Fibroblast of the aortic adventitia (primary cell): ENCODE measurements around the gene RABL3. TPM values are rescaled to one million over a fixed set of nuclear protein-coding genes. Genes with fewer than 3 reads are reported as not detected.
"Not testable (repeated sequence)": the region's sequence is repeated elsewhere in the genome, so short reads cannot be mapped to it uniquely, and the experiment has no call there.

ENCODE experiments used
- DNase-seq: peaks from one replicate; pipeline ENCODE4 v3.0.0-alpha.2; 2010; ENCODE audit warnings: low read depth
- H3K4me3 ChIP-seq: 2 replicates; pipeline ENCODE4 v1.5.1; 2011; ENCODE audit warnings: low read depth, mild to moderate bottlenecking, control low read depth, low read length, moderate library complexity
- total RNA-seq: library from RNA; depleted of rRNA; stranded (reverse); fragments of >200 nt; gene quantifications from 2 replicates; pipeline ENCODE4 v1.2.3, GENCODE V29; 2012; ENCODE audit warnings: low replicate concordance
- TF ChIP-seq, protein P1 (sequence below): IDR thresholded peaks from 2 replicates; pipeline ENCODE4 v1.5.1; 2011; ENCODE audit warnings: mild to moderate bottlenecking, low read length, control low read depth, inconsistent platforms; ENCODE audit not compliant: insufficient read depth

The RABL3 gene
- total RNA-seq, 1 donor: 18.3 TPM

DNA sequence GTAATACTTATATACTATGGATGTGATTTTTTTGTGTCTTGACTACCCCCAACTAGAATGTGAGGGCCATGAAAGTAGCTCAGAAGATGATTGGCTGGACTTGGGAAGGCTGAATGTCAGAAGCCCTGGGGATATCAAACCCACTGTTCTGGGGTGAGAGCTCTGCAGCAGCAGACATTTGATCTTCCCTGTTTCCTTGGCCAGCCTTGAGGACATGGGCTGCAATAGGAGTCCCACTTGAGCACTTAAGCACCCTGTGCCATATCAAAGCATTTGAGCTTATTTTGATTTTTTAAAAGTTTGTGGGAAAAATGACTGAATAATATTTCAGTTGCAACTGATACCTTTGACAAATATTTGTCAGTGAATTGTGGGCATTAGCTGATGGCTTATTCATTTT, 21.9 kb upstream of the RABL3 start:
- TF ChIP-seq, protein P1, sequence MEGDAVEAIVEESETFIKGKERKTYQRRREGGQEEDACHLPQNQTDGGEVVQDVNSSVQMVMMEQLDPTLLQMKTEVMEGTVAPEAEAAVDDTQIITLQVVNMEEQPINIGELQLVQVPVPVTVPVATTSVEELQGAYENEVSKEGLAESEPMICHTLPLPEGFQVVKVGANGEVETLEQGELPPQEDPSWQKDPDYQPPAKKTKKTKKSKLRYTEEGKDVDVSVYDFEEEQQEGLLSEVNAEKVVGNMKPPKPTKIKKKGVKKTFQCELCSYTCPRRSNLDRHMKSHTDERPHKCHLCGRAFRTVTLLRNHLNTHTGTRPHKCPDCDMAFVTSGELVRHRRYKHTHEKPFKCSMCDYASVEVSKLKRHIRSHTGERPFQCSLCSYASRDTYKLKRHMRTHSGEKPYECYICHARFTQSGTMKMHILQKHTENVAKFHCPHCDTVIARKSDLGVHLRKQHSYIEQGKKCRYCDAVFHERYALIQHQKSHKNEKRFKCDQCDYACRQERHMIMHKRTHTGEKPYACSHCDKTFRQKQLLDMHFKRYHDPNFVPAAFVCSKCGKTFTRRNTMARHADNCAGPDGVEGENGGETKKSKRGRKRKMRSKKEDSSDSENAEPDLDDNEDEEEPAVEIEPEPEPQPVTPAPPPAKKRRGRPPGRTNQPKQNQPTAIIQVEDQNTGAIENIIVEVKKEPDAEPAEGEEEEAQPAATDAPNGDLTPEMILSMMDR: no peak
- DNase-seq: no peak
- no peak overlapping the region for H3K4me3 ChIP-seq

DNA sequence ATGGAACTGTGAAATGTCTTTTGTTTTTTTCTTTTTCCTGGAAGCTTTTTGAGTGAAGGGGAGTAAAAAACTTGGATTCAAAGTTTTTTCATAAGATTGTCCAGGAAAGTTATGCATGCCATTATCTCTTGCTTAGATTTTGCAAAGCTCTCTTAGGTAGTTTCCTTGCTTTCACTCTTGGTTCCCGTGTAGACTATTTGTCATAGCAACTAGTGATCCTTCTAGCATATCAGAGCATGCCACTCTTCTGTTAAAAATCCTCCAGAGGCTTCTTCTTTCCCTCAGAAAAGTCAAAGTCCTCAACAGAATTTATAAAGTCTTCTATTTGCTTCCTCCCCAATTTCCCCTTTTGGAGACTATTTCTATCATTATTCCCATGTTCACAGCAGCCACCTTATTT, 21.3 kb upstream of the RABL3 start:
- TF ChIP-seq, protein P1: no peak
- DNase-seq: no peak

DNA sequence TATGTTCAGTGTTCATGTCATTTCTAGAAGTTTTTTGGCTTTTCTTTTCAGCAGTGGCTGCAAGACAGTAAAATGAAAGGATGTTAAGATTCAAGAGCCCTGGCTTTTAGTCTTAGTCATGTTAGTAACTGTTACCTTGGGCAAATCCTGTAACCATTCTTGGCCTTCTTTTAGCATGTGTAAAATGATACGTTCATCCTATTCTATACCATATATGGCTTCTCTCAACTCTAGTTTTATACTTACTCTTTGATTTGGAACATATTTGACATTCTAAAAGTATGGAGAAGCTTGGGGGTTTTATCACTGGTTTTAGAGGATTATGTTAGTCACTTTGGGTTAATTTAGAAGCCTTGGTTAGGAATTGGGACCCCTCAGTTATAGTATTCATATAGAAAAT, 20.3 kb upstream of the RABL3 start:
- TF ChIP-seq, protein P1: no peak
- no peak for DNase-seq
- H3K4me3 ChIP-seq: no peak overlapping the region

More for the DNA sequence above, 21.3 kb upstream of the RABL3 start:
- H3K4me3 ChIP-seq: no peak overlapping the region

DNA sequence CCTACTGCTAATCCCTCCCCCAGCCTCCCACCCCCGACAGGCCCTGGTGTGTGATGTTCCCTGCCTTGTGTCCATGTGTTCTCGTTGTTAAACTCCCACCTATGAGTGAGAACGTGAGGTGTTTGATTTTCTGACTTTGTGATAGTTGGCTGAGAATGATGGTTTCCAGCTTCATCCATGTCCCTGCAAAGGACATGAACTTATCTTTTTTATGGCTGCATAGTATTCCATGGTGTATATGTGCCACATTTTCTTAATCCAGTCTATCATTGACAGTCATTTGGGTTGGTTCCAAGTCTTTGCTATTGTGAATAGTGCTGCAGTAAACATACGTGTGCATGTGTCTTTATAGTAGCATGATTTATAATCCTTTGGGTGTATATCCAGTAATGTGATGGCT, 16.2 kb upstream of the RABL3 start:
- not testable (repeated sequence) for H3K4me3 ChIP-seq, DNase-seq

DNA sequence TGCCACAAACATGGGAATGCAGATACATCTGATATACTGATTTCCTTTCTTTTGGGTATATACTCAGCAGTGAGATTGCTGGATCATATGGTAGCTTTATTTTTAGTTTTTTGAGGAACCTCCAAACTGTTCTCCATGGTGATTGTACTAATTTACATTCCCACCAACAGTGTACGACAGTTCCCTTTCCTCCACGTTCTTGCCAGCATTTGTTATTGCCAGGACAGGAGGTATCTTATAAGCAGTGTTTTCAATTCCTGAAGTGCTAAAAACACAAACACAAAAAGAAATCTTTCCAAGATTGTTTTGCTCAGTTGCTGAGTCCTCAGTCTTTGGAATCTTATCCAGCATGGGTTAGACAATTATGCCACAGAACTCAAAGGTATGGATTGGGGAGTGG, 13.7 kb upstream of the RABL3 start:
- no peak overlapping the region for H3K4me3 ChIP-seq
- TF ChIP-seq, protein P1: no peak
- no peak for DNase-seq

DNA sequence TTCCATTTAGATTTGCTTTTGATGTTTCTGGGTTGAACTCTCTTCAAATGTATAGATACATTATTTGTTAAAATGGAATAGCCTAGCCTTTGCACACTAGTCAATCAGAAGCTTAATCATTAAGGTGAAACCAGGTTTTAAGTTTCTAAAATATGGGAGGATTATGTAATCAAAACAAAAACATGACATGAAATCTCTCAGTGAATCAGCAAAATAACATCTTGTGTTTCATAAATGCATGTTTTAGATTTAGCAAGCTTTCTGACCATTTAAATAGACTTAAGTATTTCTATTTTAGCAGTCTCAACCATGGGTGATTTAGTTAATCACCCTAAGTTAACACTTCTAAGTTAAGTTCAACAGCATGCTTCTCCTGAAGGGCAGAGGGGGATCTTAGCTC, 11.5 kb upstream of the RABL3 start:
- DNase-seq: peak; percentile 19
- H3K4me3 ChIP-seq: no peak overlapping the region
- TF ChIP-seq, protein P1: no peak

DNA sequence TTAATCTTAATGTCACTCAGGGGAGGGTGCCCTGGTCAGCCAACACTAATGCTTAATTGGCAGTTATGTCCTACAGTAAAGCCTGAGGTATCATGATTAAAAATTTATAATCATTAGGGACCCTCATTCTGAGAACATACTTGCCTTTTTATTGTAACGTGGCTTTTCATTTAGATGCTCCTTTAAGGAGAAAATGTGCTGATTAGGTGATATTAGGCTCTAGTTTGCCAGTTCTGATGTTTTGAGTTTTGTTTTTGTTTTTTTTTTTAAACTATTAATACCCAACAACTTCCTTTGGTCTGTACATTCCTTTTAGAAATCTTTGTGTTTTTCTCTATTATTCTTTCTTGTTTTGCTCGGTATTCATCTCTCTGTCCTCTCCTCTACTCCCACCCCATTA, 10.5 kb upstream of the RABL3 start:
- DNase-seq: no peak
- TF ChIP-seq, protein P1: no peak
- H3K4me3 ChIP-seq: no peak overlapping the region

DNA sequence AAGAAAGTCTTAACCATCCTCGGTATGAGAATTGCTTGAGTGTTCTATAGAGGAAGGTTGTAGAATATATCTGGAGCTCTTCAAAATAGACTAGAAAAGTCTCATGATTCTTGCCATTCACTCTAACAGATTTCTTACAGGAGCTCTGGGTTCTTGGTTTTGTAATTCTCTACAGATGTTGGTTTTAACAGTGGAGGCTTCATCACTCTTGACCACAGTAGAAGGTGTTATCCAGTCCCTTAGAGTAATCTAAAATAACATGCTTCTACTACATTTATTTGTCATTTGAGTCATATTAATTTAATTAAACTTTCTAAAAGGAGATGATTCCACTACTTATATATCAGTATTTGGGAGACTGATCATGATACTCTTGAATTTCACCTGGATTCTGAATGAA, 9.9 kb upstream of the RABL3 start:
- DNase-seq: no peak

More for the DNA sequence above, 9.9 kb upstream of the RABL3 start:
- no peak overlapping the region for H3K4me3 ChIP-seq
- TF ChIP-seq, protein P1: no peak
